BLaER1 treated with 17β-estradiol and CSF1 and Interleukin-3, amounts not matched to agents 10 nM and 100 nM (cell line): ENCODE results near the gene FHIP2A.
"Not testable (repeated sequence)": the region's sequence is repeated elsewhere in the genome, so short reads cannot be mapped to it uniquely, and the experiment has no call there.

Experiments
- H3K27ac ChIP-seq, 11 experiments: shearing (Covaris generic); formaldehyde crosslinking; 2 replicates each; pipeline ENCODE4 v1.8.1; 2022
- H3K27me3 ChIP-seq, 11 experiments: shearing (Covaris generic); formaldehyde crosslinking; 2 replicates each; pipeline ENCODE4 v1.8.1; 2022
- H3K36me3 ChIP-seq, 11 experiments: shearing (Covaris generic); formaldehyde crosslinking; 2 replicates each; pipeline ENCODE4 v1.8.1; 2022
- H3K4me1 ChIP-seq, 10 experiments: shearing (Covaris generic); formaldehyde crosslinking; 2 replicates each; pipeline ENCODE4 v1.8.1; 2022
- H3K4me2 ChIP-seq, 11 experiments: shearing (Covaris generic); formaldehyde crosslinking; 2 replicates each; pipeline ENCODE4 v1.8.1; 2022
- H3K4me3 ChIP-seq, 10 experiments: shearing (Covaris generic); formaldehyde crosslinking; 2 replicates each; pipeline ENCODE4 v1.8.1; 2022
- H3K9ac ChIP-seq, 11 experiments: shearing (Covaris generic); formaldehyde crosslinking; 2 replicates each; pipeline ENCODE4 v1.8.1; 2022
- H3K9me3 ChIP-seq, 11 experiments: shearing (Covaris generic); formaldehyde crosslinking; replicated peaks in 1 of 11; 2 replicates each; pipeline ENCODE4 v1.8.1; 2022
- H4K20me1 ChIP-seq, 11 experiments: shearing (Covaris generic); formaldehyde crosslinking; 2 replicates each; pipeline ENCODE4 v1.8.1; 2022
- Cebpa-rat ChIP-seq, 11 experiments: shearing (Covaris generic); IDR thresholded peaks; 2 replicates each; pipeline ENCODE4 v1.8.1; 2022

Gene FHIP2A

GRCh38 chr10:114825513-114826253 lies 4.1 kb downstream of the FHIP2A start:
- Histone ChIP-seq H3K36me3 (peaks cover 3 to 45% (median 28%) of the 10 kb centered on the region in 11 experiments; a peak in 18 of 22 replicates), H3K4me3 (no peak overlapping the region), H3K9me3 (peaks cover 0 to 6% (median 0%) of the 10 kb centered on the region in 11 experiments; a peak in 2 of 22 replicates), H3K27ac (no peak overlapping the region), H3K4me1 (peaks cover 17 to 28% (median 21%) of the 10 kb centered on the region in 10 experiments), H4K20me1 (peaks cover 16 to 75% (median 54%) of the 10 kb centered on the region in 11 experiments; a peak in 18 of 22 replicates), H3K9ac (no peak overlapping the region), H3K27me3 (no peaks in the 10 kb centered on the region), H3K4me2 (no peak overlapping the region; a peak in 1 of 22 replicates)
- TF ChIP-seq Cebpa-rat (IDR thresholded peaks at IDR 0.05) = no peak

DNA sequence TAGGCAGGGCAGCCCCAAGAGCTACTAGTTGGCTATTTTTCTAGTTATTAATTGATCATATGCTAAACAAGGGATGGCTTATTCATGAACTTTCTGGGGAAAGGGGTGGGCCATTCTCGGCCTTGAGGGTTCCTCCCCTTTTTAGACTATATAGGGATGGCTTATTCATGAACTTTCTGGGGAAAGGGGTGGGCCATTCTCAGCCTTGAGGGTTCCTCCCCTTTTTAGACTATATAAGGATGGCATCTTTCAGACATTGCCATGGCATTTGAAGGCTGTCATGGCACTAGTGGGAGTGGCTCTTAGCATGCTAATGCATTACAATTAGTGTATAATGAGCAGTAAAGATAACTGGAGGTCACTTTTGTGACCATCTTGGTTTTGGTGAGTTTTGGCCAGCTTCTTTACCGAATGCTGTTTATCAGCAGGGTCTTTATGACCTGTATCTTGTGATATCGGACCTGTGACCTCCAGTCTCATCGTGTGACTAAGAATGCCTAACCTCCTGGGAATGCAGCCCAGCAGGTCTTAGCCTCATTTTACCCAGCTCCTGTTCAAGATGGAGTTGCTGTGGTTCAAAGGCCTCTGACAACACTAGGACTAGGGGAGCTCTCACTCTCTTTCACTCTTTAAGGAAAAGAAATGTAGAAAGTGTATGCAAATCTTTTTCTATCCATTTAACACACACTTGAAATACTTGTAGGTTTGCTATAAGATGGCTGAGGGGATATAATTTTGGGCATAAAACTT lies 7.8 kb downstream of the FHIP2A start:
- no peak for TF ChIP-seq Cebpa-rat (IDR thresholded peaks at IDR 0.05)
- no peak overlapping the region for H3K27ac ChIP-seq
- H3K9me3 ChIP-seq = peaks cover 0 to 6% (median 0%) of the 10 kb centered on the region in 11 experiments; a peak in 2 of 22 replicates
- peaks cover 16 to 77% (median 55%) of the 10 kb centered on the region in 11 experiments; a peak in 18 of 22 replicates for H4K20me1 ChIP-seq
- no peak overlapping the region for H3K4me3 ChIP-seq
- H3K4me1 ChIP-seq = peaks cover 5 to 15% (median 7%) of the 10 kb centered on the region in 10 experiments; a peak in 19 of 20 replicates
- peaks cover 32 to 74% (median 54%) of the 10 kb centered on the region in 11 experiments for H3K36me3 ChIP-seq
- H3K9ac ChIP-seq = no peak overlapping the region
- H3K27me3 ChIP-seq = no peaks in the 10 kb centered on the region
- H3K4me2 ChIP-seq = no peak overlapping the region

DNA sequence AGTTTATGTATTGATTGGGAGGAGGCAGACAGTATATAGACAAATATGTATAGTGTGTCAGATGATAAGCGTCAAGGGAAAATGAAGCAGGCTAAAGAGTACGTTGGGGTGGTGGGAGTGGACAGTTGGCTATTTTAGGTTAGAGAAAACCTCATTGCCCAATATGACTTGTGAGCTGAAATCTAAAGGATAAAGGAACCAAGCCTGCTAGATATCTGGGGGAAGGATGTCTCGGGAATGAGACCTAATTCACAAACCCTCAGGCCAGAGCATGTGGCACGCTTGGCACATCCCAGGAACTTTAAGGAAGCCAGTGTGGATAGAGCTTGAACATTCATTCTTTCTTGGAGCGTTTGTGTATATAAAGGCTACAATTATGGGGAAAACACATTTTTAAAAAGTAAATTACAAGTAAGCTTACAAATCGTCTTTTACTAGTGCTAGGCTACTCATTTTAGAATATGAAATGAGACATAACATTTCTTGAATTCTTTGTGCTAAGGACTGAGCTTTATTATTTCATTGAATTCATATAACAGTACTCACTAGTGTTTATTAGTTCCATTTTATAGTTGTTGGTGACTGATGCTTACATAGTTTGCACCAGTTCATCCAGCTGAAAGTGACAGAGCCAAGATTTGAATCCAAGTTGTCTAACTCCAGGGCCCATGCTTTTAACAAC lies 9.7 kb downstream of the FHIP2A start:
- H3K9ac ChIP-seq = no peak overlapping the region
- no peak for TF ChIP-seq Cebpa-rat (IDR thresholded peaks at IDR 0.05)
- H3K4me1 ChIP-seq = peaks cover 0 to 11% (median 3%) of the 10 kb centered on the region in 10 experiments; a peak in 5 of 20 replicates
- no peak overlapping the region for H3K27ac ChIP-seq
- no peak overlapping the region for H3K4me3 ChIP-seq
- no peak overlapping the region for H3K4me2 ChIP-seq
- peaks cover 0 to 6% (median 0%) of the 10 kb centered on the region in 11 experiments; a peak in 2 of 22 replicates for H3K9me3 ChIP-seq
- no peaks in the 10 kb centered on the region for H3K27me3 ChIP-seq
- peaks cover 43 to 74% (median 54%) of the 10 kb centered on the region in 11 experiments for H3K36me3 ChIP-seq
- H4K20me1 ChIP-seq = peaks cover 5 to 65% (median 42%) of the 10 kb centered on the region in 11 experiments; a peak in 17 of 22 replicates

DNA sequence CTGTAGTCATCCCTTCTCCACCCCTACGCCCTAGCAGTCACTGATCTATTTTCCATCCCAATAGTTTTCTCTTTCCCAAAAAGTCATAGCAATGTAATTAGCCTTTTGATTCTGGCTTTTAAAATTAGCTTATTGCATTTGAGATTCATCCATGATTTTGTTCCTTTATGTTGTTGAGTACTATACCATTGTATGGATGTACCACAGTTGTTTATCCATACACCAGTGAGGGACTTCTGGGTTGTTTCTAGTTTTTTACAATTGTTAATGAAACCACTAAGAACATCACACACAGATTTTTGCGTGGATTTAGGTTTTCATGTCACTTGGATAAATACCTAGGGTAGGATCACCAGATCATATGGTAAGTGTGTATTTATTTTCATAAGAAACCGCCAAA lies 16.1 kb downstream of the FHIP2A start:
- no peak for TF ChIP-seq Cebpa-rat (IDR thresholded peaks at IDR 0.05)
- Histone ChIP-seq H3K4me3 (no peak overlapping the region), H3K27me3 (no peaks in the 10 kb centered on the region), H3K9ac (no peak overlapping the region), H3K27ac (no peak overlapping the region), H3K4me1 (no peaks in the 10 kb centered on the region), H3K4me2 (no peak overlapping the region), H3K36me3 (peaks cover 79 to 100% (median 92%) of the 10 kb centered on the region in 11 experiments), H4K20me1 (peaks cover 0 to 20% (median 2%) of the 10 kb centered on the region in 11 experiments; a peak in 7 of 22 replicates), H3K9me3 (peaks cover 0 to 5% (median 0%) of the 10 kb centered on the region in 11 experiments; a peak in 1 of 22 replicates)

DNA sequence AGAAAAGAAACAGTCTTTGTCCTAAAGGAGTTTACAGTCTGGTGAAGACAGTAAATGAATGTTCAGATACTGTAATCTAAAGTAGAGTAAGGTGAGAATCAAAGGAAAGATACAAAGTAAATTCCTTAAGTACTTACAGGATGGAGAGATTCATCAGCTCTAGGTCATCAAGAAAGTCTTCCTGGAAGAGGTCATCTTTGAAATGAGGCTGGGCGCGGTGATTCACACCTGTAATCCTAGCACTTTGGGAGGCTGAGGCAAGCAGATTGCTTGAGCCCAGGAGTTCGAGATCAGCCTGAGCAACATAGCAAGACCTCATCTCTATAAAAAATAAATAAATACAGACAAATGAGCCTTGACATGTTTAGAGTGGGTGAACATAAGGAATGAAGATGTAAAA lies 18.3 kb downstream of the FHIP2A start:
- Histone ChIP-seq H3K36me3 (peaks cover 82 to 100% (median 96%) of the 10 kb centered on the region in 11 experiments), H3K9me3 (peaks cover 0 to 5% (median 0%) of the 10 kb centered on the region in 11 experiments; a peak in 1 of 22 replicates), H4K20me1 (peaks cover 0 to 11% (median 0%) of the 10 kb centered on the region in 11 experiments; a peak in 3 of 22 replicates), H3K27ac (no peak overlapping the region), H3K4me1 (no peaks in the 10 kb centered on the region), H3K27me3 (no peaks in the 10 kb centered on the region), H3K4me2 (no peak overlapping the region), H3K9ac (no peak overlapping the region), H3K4me3 (no peak overlapping the region)
- TF ChIP-seq Cebpa-rat (IDR thresholded peaks at IDR 0.05) = no peak

GRCh38 chr10:114845978-114846693 lies 24.6 kb downstream of the FHIP2A start:
- no peak overlapping the region for H3K9ac ChIP-seq
- no peak overlapping the region for H3K4me3 ChIP-seq
- no peaks in the 10 kb centered on the region for H3K4me1 ChIP-seq
- no peak overlapping the region for H3K27ac ChIP-seq
- H3K4me2 ChIP-seq = no peak overlapping the region
- peaks cover 0 to 17% (median 9%) of the 10 kb centered on the region in 11 experiments; a peak in 12 of 22 replicates for H3K9me3 ChIP-seq
- no peak for TF ChIP-seq Cebpa-rat (IDR thresholded peaks at IDR 0.05)
- H3K36me3 ChIP-seq = peaks cover 93 to 100% (median 96%) of the 10 kb centered on the region in 11 experiments
- peaks cover 0 to 10% (median 0%) of the 10 kb centered on the region in 11 experiments; a peak in 1 of 22 replicates for H4K20me1 ChIP-seq
- H3K27me3 ChIP-seq = no peaks in the 10 kb centered on the region

GRCh38 chr10:114847517-114847916 lies 25.9 kb downstream of the FHIP2A start:
- H3K9ac ChIP-seq, H3K4me2 ChIP-seq, H3K4me1 ChIP-seq, H4K20me1 ChIP-seq, H3K27ac ChIP-seq, H3K4me3 ChIP-seq, H3K27me3 ChIP-seq: not testable (repeated sequence)
- Histone ChIP-seq H3K36me3 (peaks cover 90 to 100% (median 96%) of the 10 kb centered on the region in 11 experiments), H3K9me3 (peaks cover 0 to 17% (median 9%) of the 10 kb centered on the region in 11 experiments; a peak in 12 of 22 replicates)

- Histone ChIP-seq H3K36me3 (peaks cover 73 to 97% (median 91%) of the 10 kb centered on the region in 11 experiments), H3K4me1 (no peaks in the 10 kb centered on the region), H3K27ac (no peak overlapping the region), H3K4me3 (no peak overlapping the region), H3K27me3 (no peaks in the 10 kb centered on the region), H3K9me3 (peaks cover 0 to 17% (median 9%) of the 10 kb centered on the region in 11 experiments; a peak in 12 of 22 replicates), H4K20me1 (no peaks in the 10 kb centered on the region), H3K4me2 (no peak overlapping the region), H3K9ac (no peak overlapping the region)
- no peak for TF ChIP-seq Cebpa-rat (IDR thresholded peaks at IDR 0.05)
Observed at GRCh38 chr10:114849674-114850073, 28.1 kb downstream of the FHIP2A start.
